Transverse colon (tissue), 4 donors: ENCODE measurements around the gene RHBDL1. TPM values are rescaled to one million over a fixed set of nuclear protein-coding genes. Genes with fewer than 3 reads are reported as not detected.
A peak's percentile ranks its signal among the peaks of the same experiment; 100 is the strongest.

Experiments
- DNase-seq: peaks from one replicate; pipeline ENCODE4 v3.0.0-alpha.2; 2019
- H3K27ac ChIP-seq, 4 donors: fragments of 200-600 bp; sonication (generic); 2 replicates each; pipeline ENCODE4 v1.5.1; 2016 to 2018; ENCODE audit warnings: inconsistent platforms in 4 of 4
- H3K27me3 ChIP-seq: fragments of 200-600 bp; sonication (generic); 2 replicates; pipeline ENCODE4 v1.5.1; 2017; ENCODE audit warnings: inconsistent platforms
- H3K36me3 ChIP-seq, 4 donors: fragments of 200-600 bp; sonication (generic); 2 replicates each; pipeline ENCODE4 v1.5.1; 2017 to 2019; ENCODE audit warnings: inconsistent platforms in 4 of 4
- H3K4me1 ChIP-seq, 4 donors: fragments of 200-600 bp; sonication (generic); 2 replicates each; pipeline ENCODE4 v1.5.1; 2017 to 2020; ENCODE audit warnings: inconsistent platforms in 4 of 4
- H3K4me3 ChIP-seq, 4 donors: fragments of 200-600 bp; sonication (generic); 1 replicate in 1 of 4; 2 replicates in 3 of 4; pipeline versions ENCODE4 v1.5.1 to v1.6.1; 2017 to 2019; ENCODE audit warnings: inconsistent platforms in 4 of 4
- H3K9me3 ChIP-seq, 2 donors: fragments of 200-600 bp; sonication (generic); 2 replicates each; pipeline ENCODE4 v1.5.1; 2017 to 2019; ENCODE audit warnings: inconsistent platforms in 2 of 2
- EP300 ChIP-seq: sonication (generic); formaldehyde crosslinking; IDR thresholded peaks from one replicate; pipeline ENCODE4 v1.6.1; 2017; ENCODE audit warnings: antibody characterized with exemption, low read depth
- POLR2A ChIP-seq: fragments of 450-650 bp; IDR thresholded peaks from one replicate; pipeline ENCODE4 v1.6.1; 2016; ENCODE audit warnings: antibody characterized with exemption, mild to moderate bottlenecking, moderate library complexity
- POLR2AphosphoS5 ChIP-seq, 3 donors: sonication (generic); formaldehyde crosslinking; IDR thresholded peaks; one replicate each; pipeline ENCODE4 v1.6.1; 2016; ENCODE audit warnings: antibody characterized with exemption in 3 of 3
- WGBS, 2 donors: methylation state at CpG; one replicate each; pipeline ENCODE4 v1.1.5; 2018; ENCODE audit warnings: low coverage in 1 of 2; 5-methylcytosine and 5-hydroxymethylcytosine counted together
- in situ Hi-C, 4 donors: fragments of 200-750 bp; cut with MboI; loops; one replicate each; pipeline versions ENCODE4 v1.15.0 to v1.15.1; 2017; ENCODE audit warnings: low sequenced_read_pairs in 3 of 4, low pct_ligation_motif_present in 1 of 4, low pct_unique_long_range_greater_than_20kb in 1 of 4
- intact Hi-C: fragments of 100-400 bp; cut with DNase I; formaldehyde crosslinking; loops from one replicate; pipeline ENCODE4 v1.15.1; 2023; ENCODE audit warnings: low total_unique reads
- total RNA-seq, 4 donors: library from RNA; depleted of rRNA; stranded (reverse); fragments of >200 nt; gene quantifications; one replicate each; pipeline ENCODE4 v1.1.0, GENCODE V29; 2016
- TF ChIP-seq, protein P1 (sequence below), 5 experiments: fragments of 200-600 bp in 3 of 5; fragments of 450-650 bp in 2 of 5; sonication (generic) in 3 of 5; IDR thresholded peaks; 1 replicate in 2 of 5; 2 replicates in 3 of 5; pipeline ENCODE4 v1.5.1; 2016 to 2017; ENCODE audit warnings: antibody characterized with exemption in 5 of 5, inconsistent platforms in 3 of 5, mild to moderate bottlenecking in 2 of 5, moderate library complexity in 1 of 5

The RHBDL1 gene
- total RNA-seq, 4 donors from 2014 or later = 1.8 to 39.3 (median 8.1) TPM

DNA sequence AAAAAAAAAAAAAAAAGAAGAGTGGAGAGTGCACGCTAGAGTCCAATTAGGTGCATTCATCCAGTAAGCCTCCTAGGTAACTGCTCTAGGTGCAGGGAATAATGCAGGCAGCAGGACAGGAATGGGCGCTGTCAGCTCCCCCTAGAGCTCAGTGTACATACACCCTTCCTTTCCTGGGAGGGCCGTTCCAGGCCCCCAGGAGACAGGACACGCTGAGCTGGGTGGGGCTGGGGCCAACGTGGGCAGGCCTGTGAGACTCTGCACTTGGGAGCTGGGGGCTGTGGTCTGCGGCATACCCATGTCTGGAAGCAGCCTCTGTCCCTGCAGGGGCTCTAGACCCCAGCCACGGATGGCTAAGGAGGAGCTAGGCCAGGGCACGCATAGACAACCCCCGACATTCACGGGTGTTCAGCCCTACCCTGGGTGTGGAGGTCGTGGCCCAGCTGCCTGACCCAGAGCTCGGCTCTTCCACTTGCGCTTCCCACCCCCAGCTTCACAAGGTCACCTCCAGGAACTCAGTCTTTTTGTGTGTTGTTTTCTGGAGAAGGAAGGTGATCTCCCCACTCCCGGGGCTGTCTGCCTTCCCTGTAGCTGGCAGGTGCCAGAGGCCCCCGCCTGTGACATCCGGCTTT lies 44.5 kb downstream of the RHBDL1 start:
- TF ChIP-seq POLR2AphosphoS5 (IDR thresholded peaks at IDR 0.05) (no peak), POLR2A (no peak), EP300 (no peak)
- TF ChIP-seq, protein P1, sequence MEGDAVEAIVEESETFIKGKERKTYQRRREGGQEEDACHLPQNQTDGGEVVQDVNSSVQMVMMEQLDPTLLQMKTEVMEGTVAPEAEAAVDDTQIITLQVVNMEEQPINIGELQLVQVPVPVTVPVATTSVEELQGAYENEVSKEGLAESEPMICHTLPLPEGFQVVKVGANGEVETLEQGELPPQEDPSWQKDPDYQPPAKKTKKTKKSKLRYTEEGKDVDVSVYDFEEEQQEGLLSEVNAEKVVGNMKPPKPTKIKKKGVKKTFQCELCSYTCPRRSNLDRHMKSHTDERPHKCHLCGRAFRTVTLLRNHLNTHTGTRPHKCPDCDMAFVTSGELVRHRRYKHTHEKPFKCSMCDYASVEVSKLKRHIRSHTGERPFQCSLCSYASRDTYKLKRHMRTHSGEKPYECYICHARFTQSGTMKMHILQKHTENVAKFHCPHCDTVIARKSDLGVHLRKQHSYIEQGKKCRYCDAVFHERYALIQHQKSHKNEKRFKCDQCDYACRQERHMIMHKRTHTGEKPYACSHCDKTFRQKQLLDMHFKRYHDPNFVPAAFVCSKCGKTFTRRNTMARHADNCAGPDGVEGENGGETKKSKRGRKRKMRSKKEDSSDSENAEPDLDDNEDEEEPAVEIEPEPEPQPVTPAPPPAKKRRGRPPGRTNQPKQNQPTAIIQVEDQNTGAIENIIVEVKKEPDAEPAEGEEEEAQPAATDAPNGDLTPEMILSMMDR (IDR thresholded peaks at IDR 0.05) = peak in 3 of 5 experiments; percentile 6 to 18 (median 10)
- 0 to 12% methylated on average over 1 to 15 of the region's 16 CpGs for WGBS, 2 donors
- Histone ChIP-seq H3K4me1 (peaks cover 30 to 54% (median 49%) of the 10 kb centered on the region in 4 donors), H3K27me3 (peaks cover 27% of the 10 kb centered on the region), H3K9me3 (no peaks in the 10 kb centered on the region), H3K4me3 (peak overlapping the region; percentile 37 to 83 (median 68)), H3K27ac (peak overlapping the region; percentile 90 to 94 (median 93)), H3K36me3 (no peaks in the 10 kb centered on the region)
- intact Hi-C loops = no loop called here
- peak; percentile 34 for DNase-seq
- in situ Hi-C loops = loop anchor here in 1 of 4 donors (10.0 kb wide), 1 partner anchor 65 kb away; the partner anchor contains the start of genes CHTF18 and RPUSD1

DNA sequence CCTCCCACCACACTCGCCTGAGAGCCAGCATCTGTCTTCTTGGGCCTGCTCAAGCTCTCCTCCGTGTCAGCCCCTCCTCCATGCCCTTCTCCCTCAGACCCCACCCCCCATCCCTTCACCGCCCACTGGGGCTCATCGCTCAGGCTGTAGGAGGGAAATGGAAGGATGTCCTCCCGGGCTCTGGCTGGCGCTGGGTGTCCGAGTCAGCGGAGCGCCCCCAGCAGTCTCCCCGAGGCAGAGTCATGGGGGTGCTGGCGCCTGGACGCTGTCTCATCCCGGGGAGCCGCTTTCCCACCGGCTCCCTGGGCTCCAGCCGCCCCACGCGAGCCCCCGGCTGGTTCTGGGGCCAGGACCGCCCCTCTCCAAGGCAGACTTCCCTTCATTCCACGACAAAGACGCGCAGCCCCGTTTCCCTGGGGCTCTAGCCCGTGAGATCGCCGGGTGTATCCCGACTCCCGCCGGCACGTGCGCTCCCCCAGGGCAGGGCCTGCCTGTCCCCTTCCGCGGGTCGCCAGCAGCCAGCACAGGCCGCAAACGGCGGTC lies 45.0 kb downstream of the RHBDL1 start:
- in situ Hi-C loops = no loop called here
- no peak for TF ChIP-seq POLR2A
- TF ChIP-seq, protein P1 (IDR thresholded peaks at IDR 0.05) = no peak
- TF ChIP-seq POLR2AphosphoS5 (IDR thresholded peaks at IDR 0.05) = no peak
- no peak for TF ChIP-seq EP300
- peak overlapping the region; percentile 37 to 83 (median 68) for H3K4me3 ChIP-seq
- DNase-seq = peak; percentile 46
- intact Hi-C loops = no loop called here
- no peaks in the 10 kb centered on the region for H3K36me3 ChIP-seq
- H3K4me1 ChIP-seq = peaks cover 30 to 51% (median 46%) of the 10 kb centered on the region in 4 donors
- peak overlapping the region; percentile 90 to 94 (median 93) for H3K27ac ChIP-seq
- no peaks in the 10 kb centered on the region for H3K9me3 ChIP-seq
- peaks cover 31% of the 10 kb centered on the region for H3K27me3 ChIP-seq
- WGBS, 2 donors = 3% methylated on average over 6 of the region's 38 CpGs; no CpG with 5 or more reads in 1 of the 2 donors

DNA sequence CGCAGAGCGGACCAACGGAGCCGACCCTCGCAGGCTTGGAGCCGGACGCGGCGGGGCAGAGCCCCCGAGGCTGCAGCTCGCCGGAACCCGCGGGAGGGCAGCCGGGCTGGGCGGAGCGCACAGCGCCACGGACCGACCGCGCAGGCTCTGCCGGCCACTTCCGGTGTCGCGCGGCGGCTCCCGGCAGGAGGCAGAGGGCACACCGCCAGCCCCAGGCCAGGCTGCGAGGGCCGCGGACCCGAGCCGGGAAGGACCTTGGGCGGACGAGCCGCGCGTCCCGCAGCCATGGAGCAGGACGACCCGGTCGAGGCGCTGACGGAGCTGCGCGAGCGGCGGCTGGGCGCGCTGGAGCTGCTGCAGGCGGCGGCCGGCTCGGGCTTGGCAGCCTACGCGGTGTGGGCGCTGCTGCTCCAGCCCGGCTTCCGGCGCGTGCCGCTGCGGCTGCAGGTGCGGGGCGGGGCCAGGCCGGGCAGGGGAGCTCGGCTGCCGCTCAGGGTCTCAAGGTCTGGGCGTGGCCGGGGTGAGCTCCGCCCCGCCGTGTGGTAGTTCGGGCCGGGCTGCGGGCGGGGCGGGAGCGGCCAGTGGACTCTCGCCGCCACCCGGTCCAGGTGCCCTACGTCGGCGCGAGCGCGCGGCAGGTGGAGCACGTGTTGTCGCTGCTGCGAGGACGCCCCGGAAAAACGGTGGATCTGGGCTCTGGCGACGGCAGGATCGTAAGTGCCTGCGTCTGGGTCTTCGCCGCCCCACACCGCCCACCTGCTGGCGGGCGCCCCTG lies 45.7 kb downstream of the RHBDL1 start, which contains the start of gene ANTKMT:
ANTKMT (plus strand) TSS at position 157 of the 775 bp plus-strand sequence; CDS start at position 286, 129 bp downstream.
- in situ Hi-C loops (no loop called here), intact Hi-C loops (no loop called here)
- DNase-seq = peak; percentile 91
- TF ChIP-seq, protein P1 (IDR thresholded peaks at IDR 0.05) = peak in 1 of 5 experiments; percentile 21
- TF ChIP-seq EP300 (no peak), POLR2AphosphoS5 (IDR thresholded peaks at IDR 0.05) (peak; percentile 24 to 86 (median 75)), POLR2A (no peak)
- H3K4me3 ChIP-seq = peak within 1 kb of the TSS; percentile 37 to 83 (median 68)
- peaks cover 26 to 47% (median 42%) of the 10 kb centered on the region in 4 donors for H3K4me1 ChIP-seq
- peak within 1 kb of the TSS; percentile 90 to 94 (median 93) for H3K27ac ChIP-seq
- H3K9me3 ChIP-seq = no peaks in the 10 kb centered on the region
- H3K36me3 ChIP-seq = no peaks in the 10 kb centered on the region
- H3K27me3 ChIP-seq = peaks cover 31% of the 10 kb centered on the region
- 23% methylated on average over 36 of the region's 106 CpGs; no CpG with 5 or more reads in 1 of the 2 donors for WGBS, 2 donors
